Measurements from ENCODE around the gene VKORC1.

The VKORC1 gene

GRCh38 chr16:31131416-31131815, 36.8 kb upstream of the VKORC1 start:
- DNase-seq, result no peak
- Histone ChIP-seq H3K27me3 (peaks cover 0 to 14% of the 10 kb centered on the region in 2 donors), H3K36me3 (peaks cover 46 to 69% (median 47%) of the 10 kb centered on the region in 3 donors), H3K4me1 (peaks cover 0 to 38% (median 0%) of the 10 kb centered on the region in 4 donors), H3K27ac (no peak overlapping the region), H3K4me3 (no peak overlapping the region), H3K9me3 (no peaks in the 10 kb centered on the region)
- no peak for TF ChIP-seq CTCF (IDR thresholded peaks at IDR 0.05)
- intact Hi-C loops (cut with DNase I; ENCODE audit: low total_unique reads), result no loop called here

GRCh38 chr16:31130899-31131298, 36.3 kb upstream of the VKORC1 start:
- H3K36me3 ChIP-seq, result peaks cover 46 to 75% (median 47%) of the 10 kb centered on the region in 3 donors
- intact Hi-C loops (cut with DNase I; ENCODE audit: low total_unique reads), result no loop called here

GRCh38 chr16:31130336-31130891, 35.8 kb upstream of the VKORC1 start:
- Histone ChIP-seq H3K4me1 (peaks cover 0 to 31% (median 0%) of the 10 kb centered on the region in 4 donors), H3K36me3 (peaks cover 46 to 79% (median 47%) of the 10 kb centered on the region in 3 donors), H3K4me3 (no peak overlapping the region), H3K9me3 (no peaks in the 10 kb centered on the region), H3K27me3 (peaks cover 0 to 11% of the 10 kb centered on the region in 2 donors), H3K27ac (no peak overlapping the region)
- DNase-seq, result no peak
- intact Hi-C loops (cut with DNase I; ENCODE audit: low total_unique reads), result no loop called here
- TF ChIP-seq CTCF (IDR thresholded peaks at IDR 0.05), result no peak

More at GRCh38 chr16:31130899-31131298, 36.3 kb upstream of the VKORC1 start:
- no peak for TF ChIP-seq CTCF (IDR thresholded peaks at IDR 0.05)
- H3K27me3 ChIP-seq, result peaks cover 0 to 14% of the 10 kb centered on the region in 2 donors
- no peak overlapping the region for H3K4me3 ChIP-seq
- H3K9me3 ChIP-seq, result no peaks in the 10 kb centered on the region
- DNase-seq, result no peak
- no peak overlapping the region for H3K27ac ChIP-seq
- H3K4me1 ChIP-seq, result peaks cover 0 to 36% (median 0%) of the 10 kb centered on the region in 4 donors

GRCh38 chr16:31129568-31130335, 35.2 kb upstream of the VKORC1 start:
- Histone ChIP-seq H3K27ac (peak overlapping the region in 1 of 2 donors; percentile 34), H3K4me3 (no peak overlapping the region), H3K9me3 (no peaks in the 10 kb centered on the region), H3K4me1 (peaks cover 0 to 28% (median 0%) of the 10 kb centered on the region in 4 donors), H3K36me3 (peaks cover 47 to 80% (median 49%) of the 10 kb centered on the region in 3 donors), H3K27me3 (peaks cover 0 to 5% of the 10 kb centered on the region in 2 donors)
- no peak for TF ChIP-seq CTCF (IDR thresholded peaks at IDR 0.05)
- intact Hi-C loops (cut with DNase I; ENCODE audit: low total_unique reads), result no loop called here
- no peak for DNase-seq

GRCh38 chr16:31128711-31129567, 34.3 kb upstream of the VKORC1 start:
- H3K36me3 ChIP-seq, result peaks cover 47 to 88% (median 57%) of the 10 kb centered on the region in 3 donors
- TF ChIP-seq CTCF (IDR thresholded peaks at IDR 0.05), result no peak
- no peaks in the 10 kb centered on the region for H3K9me3 ChIP-seq
- peaks cover 0 to 22% (median 0%) of the 10 kb centered on the region in 4 donors for H3K4me1 ChIP-seq
- no peak for DNase-seq
- intact Hi-C loops (cut with DNase I; ENCODE audit: low total_unique reads), result no loop called here
- H3K27ac ChIP-seq, result peak overlapping the region in 1 of 2 donors; percentile 34
- H3K4me3 ChIP-seq, result no peak overlapping the region
- H3K27me3 ChIP-seq, result peaks cover 0 to 2% of the 10 kb centered on the region in 2 donors

Data from tibial artery (tissue), 4 donors.